Activated CD4-positive, CD25-positive, alpha-beta regulatory T cell treated with anti-CD3 and anti-CD28 coated beads, Interleukin-2, amount 50 U/mL, for 16 hours (primary cell): ENCODE measurements around the gene CPNE2.

Source experiments
- DNase-seq: peaks from one replicate; pipeline ENCODE4 v3.0.0-alpha.2; 2020; ENCODE audit warnings: low read depth, low spot score

Gene CPNE2

DNA sequence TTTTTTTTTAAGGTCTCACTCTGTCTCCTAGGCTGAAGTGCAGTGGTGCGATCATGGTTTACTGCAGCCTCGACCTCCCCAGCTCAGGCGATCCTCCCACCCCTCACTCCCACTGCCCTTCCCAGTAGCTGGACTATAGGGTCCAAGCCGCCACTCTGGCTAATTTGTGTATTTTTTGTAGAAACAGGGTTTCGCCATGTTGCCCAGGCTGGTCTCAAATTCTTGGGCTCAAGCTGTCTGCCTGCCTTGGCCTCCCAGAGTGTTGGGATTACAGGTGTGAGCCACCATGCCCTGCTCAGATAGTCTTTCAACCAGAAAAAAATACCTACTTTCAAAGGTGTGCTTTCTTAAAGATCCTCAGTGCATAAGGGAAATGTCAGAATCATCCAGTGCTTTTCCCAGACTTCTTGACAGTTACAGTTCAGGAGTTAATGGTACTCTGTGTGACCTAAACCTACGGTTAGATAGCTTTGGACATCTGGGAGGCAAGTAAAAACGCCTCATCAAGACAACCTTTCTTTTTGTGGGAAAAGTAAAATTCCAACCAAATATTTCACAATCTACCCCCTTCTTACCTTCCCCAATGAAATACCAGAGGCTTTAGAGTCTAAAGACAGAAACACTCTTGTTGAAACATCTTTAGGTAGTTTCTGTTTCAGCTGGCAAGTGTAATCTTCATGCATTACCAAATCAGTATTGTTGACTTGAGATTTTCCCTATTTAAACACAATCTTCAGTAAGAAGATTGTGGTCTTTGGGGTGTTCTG is 100.5 kb downstream of the CPNE2 start:
- DNase-seq = no peak

DNA sequence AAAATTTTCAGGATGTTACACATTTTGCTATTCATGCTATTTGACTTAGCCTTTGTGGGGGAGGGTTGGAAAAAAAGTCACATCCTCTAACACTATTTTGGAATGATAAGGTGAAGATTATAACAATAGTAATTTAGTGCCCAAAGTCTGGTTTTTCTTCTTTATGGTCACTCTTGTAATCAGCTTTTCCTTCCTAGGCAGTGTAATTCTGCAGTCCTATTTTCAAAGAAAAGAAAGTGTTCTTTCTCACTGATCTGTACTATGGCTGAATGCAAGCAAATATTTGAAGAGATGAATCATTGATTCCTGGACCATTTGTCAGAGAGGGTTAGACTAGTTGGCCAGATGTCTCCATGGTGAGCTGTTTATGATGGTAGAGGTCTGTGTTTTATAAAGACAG is 102.1 kb downstream of the CPNE2 start:
- no peak for DNase-seq

DNA sequence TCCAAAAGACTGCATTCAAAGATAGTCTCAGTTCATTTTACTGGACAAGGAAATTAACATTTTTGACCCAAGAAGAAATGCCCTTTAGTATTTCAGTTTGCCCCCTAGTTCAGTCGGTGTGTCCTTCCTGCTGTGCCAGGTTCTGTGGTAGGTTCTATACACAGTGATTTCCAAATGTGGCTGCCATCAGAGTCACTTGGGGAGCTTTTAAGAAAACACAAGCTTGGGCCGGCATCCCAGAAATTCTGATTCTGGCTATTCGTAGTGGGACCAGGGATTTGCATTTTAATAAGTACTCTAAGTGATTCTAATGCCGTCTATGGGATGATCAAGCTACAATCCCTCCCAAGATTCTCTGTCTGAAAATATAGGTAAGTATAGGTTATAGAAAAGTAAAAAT is 103.9 kb downstream of the CPNE2 start:
- no peak for DNase-seq

DNA sequence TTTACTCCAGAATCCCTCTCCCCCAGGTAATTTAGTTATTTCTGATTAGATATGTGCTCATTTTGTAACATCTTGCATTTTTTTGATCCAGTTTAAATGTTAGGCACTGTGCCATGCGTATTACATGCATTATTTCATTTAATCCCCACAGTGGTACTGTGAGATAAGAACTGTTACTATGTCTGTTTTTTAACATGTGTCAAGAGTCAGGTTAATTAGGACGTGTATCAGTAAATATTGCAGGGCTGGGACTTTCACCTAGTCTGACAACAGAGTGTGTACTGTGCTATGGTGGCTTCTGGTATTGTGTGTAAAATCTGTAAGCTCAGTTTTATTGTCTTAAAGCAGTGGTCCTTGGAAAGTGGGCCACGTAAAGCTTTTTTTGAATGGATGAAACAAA is 104.4 kb downstream of the CPNE2 start:
- DNase-seq = no peak
